ENCODE measurements around the gene UBTF. TPM values are rescaled to one million over a fixed set of nuclear protein-coding genes. Genes with fewer than 3 reads are reported as not detected.

UBTF gene
- polyA plus RNA-seq, 1 donor (not counting 4 experiments of a cell fraction or from before 2014, with no cell fraction given), result 23.0 TPM

DNA sequence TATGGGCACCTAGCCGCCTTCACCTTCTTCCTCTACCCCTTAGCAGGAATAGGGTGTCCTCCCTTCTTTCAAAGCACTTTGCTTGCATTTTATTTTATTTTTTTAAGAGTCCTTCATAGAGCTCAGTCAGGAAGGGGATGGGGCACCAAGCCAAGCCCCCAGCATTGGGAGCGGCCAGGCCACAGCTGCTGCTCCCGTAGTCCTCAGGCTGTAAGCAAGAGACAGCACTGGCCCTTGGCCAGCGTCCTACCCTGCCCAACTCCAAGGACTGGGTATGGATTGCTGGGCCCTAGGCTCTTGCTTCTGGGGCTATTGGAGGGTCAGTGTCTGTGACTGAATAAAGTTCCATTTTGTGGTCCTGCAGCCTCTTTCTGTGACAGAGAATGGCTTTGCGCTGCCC, 28.1 kb downstream of the UBTF start:
- peaks cover 8% of the 10 kb centered on the region for H3K4me1 ChIP-seq (ENCODE audit: control insufficient read depth, extremely low read depth, insufficient read depth, low read length)
- no peak overlapping the region for H3K9ac ChIP-seq (ENCODE audit: control insufficient read depth, extremely low read depth, insufficient read depth, low read length)
- DNase-seq (ENCODE audit: low read depth, low spot score) (no peak), FAIRE-seq (no peak)
- dilution Hi-C loops (cut with MboI; ENCODE audit: extremely low pct_ligation_motif_present, low sequenced_read_pairs), result no loop called here
- no peak for TF ChIP-seq EZH2 (IDR thresholded peaks at IDR 0.05; ENCODE audit: low read length)
- TF ChIP-seq, protein P1, sequence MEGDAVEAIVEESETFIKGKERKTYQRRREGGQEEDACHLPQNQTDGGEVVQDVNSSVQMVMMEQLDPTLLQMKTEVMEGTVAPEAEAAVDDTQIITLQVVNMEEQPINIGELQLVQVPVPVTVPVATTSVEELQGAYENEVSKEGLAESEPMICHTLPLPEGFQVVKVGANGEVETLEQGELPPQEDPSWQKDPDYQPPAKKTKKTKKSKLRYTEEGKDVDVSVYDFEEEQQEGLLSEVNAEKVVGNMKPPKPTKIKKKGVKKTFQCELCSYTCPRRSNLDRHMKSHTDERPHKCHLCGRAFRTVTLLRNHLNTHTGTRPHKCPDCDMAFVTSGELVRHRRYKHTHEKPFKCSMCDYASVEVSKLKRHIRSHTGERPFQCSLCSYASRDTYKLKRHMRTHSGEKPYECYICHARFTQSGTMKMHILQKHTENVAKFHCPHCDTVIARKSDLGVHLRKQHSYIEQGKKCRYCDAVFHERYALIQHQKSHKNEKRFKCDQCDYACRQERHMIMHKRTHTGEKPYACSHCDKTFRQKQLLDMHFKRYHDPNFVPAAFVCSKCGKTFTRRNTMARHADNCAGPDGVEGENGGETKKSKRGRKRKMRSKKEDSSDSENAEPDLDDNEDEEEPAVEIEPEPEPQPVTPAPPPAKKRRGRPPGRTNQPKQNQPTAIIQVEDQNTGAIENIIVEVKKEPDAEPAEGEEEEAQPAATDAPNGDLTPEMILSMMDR (optimal IDR thresholded peaks at IDR 0.05 in 1 of 3, IDR thresholded peaks at IDR 0.05 in 1 of 3, conservative IDR thresholded peaks at IDR 0.05 in 1 of 3; ENCODE audit: extremely low read depth in 1 of 3, insufficient read depth in 2 of 3, low read length in 3 of 3), result no peak
- no peaks in the 10 kb centered on the region for H4K20me1 ChIP-seq (ENCODE audit: control insufficient read depth, extremely low read depth, insufficient read depth, low read length)
- H3K4me3 ChIP-seq (ENCODE audit: control insufficient read depth in 2 of 3, extremely low read depth in 1 of 3, insufficient read depth in 2 of 3, low read depth in 1 of 3, low read length in 3 of 3), result no peak overlapping the region
- H3K79me2 ChIP-seq (ENCODE audit: control insufficient read depth, insufficient read depth, low read length), result peaks cover 17% of the 10 kb centered on the region
- H3K27me3 ChIP-seq (ENCODE audit: control insufficient read depth, extremely low read depth, insufficient read depth, low read length), result no peaks in the 10 kb centered on the region
- no peaks in the 10 kb centered on the region for H3K9me1 ChIP-seq (ENCODE audit: control insufficient read depth, extremely low read depth, insufficient read depth, low read length)
- peaks cover 34 to 40% of the 10 kb centered on the region in 2 experiments for H3K36me3 ChIP-seq (ENCODE audit: control insufficient read depth in 2 of 2, extremely low read depth in 1 of 2, insufficient read depth in 2 of 2, low read length in 2 of 2)
- no peak overlapping the region for H3K4me2 ChIP-seq (ENCODE audit: control insufficient read depth, extremely low read depth, insufficient read depth, low read depth, low read length)
- H3K27ac ChIP-seq (ENCODE audit: control insufficient read depth, insufficient read depth, low read length), result no peak overlapping the region
- H2AFZ ChIP-seq (ENCODE audit: control insufficient read depth, low read length), result no peak overlapping the region
- no peaks in the 10 kb centered on the region for H3K9me3 ChIP-seq (ENCODE audit: control insufficient read depth, low read depth, low read length)

DNA sequence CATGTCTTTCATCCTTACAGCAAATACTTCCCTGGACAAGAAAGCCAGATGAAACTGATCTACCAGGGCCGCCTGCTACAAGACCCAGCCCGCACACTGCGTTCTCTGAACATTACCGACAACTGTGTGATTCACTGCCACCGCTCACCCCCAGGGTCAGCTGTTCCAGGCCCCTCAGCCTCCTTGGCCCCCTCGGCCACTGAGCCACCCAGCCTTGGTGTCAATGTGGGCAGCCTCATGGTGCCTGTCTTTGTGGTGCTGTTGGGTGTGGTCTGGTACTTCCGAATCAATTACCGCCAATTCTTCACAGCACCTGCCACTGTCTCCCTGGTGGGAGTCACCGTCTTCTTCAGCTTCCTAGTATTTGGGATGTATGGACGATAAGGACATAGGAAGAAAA, 29.0 kb downstream of the UBTF start:
- H3K9me3 ChIP-seq (ENCODE audit: control insufficient read depth, low read depth, low read length), result no peaks in the 10 kb centered on the region
- no peaks in the 10 kb centered on the region for H3K27me3 ChIP-seq (ENCODE audit: control insufficient read depth, extremely low read depth, insufficient read depth, low read length)
- H2AFZ ChIP-seq (ENCODE audit: control insufficient read depth, low read length), result no peak overlapping the region
- H3K27ac ChIP-seq (ENCODE audit: control insufficient read depth, insufficient read depth, low read length), result no peak overlapping the region
- no peak for FAIRE-seq
- peaks cover 18% of the 10 kb centered on the region for H3K79me2 ChIP-seq (ENCODE audit: control insufficient read depth, insufficient read depth, low read length)
- dilution Hi-C loops (cut with MboI; ENCODE audit: extremely low pct_ligation_motif_present, low sequenced_read_pairs), result no loop called here
- no peaks in the 10 kb centered on the region for H3K9me1 ChIP-seq (ENCODE audit: control insufficient read depth, extremely low read depth, insufficient read depth, low read length)
- H3K36me3 ChIP-seq (ENCODE audit: control insufficient read depth in 2 of 2, extremely low read depth in 1 of 2, insufficient read depth in 2 of 2, low read length in 2 of 2), result peaks cover 34 to 35% of the 10 kb centered on the region in 2 experiments
- H3K4me3 ChIP-seq (ENCODE audit: control insufficient read depth in 2 of 3, extremely low read depth in 1 of 3, insufficient read depth in 2 of 3, low read depth in 1 of 3, low read length in 3 of 3), result no peak overlapping the region
- H3K9ac ChIP-seq (ENCODE audit: control insufficient read depth, extremely low read depth, insufficient read depth, low read length), result no peak overlapping the region
- H3K4me1 ChIP-seq (ENCODE audit: control insufficient read depth, extremely low read depth, insufficient read depth, low read length), result peaks cover 8% of the 10 kb centered on the region
- no peaks in the 10 kb centered on the region for H4K20me1 ChIP-seq (ENCODE audit: control insufficient read depth, extremely low read depth, insufficient read depth, low read length)
- TF ChIP-seq EZH2 (IDR thresholded peaks at IDR 0.05; ENCODE audit: low read length), result no peak
- TF ChIP-seq, protein P1 (optimal IDR thresholded peaks at IDR 0.05 in 1 of 3, IDR thresholded peaks at IDR 0.05 in 1 of 3, conservative IDR thresholded peaks at IDR 0.05 in 1 of 3; ENCODE audit: extremely low read depth in 1 of 3, insufficient read depth in 2 of 3, low read length in 3 of 3), result no peak
- H3K4me2 ChIP-seq (ENCODE audit: control insufficient read depth, extremely low read depth, insufficient read depth, low read depth, low read length), result no peak overlapping the region
- no peak for DNase-seq (ENCODE audit: low read depth, low spot score)
